ENCODE measurements around the gene CEP89. TPM values are rescaled to one million over a fixed set of nuclear protein-coding genes. Genes with fewer than 3 reads are reported as not detected.

Gene CEP89
- total RNA-seq, 1 experiment from 2014 or later = 27.6 TPM

DNA sequence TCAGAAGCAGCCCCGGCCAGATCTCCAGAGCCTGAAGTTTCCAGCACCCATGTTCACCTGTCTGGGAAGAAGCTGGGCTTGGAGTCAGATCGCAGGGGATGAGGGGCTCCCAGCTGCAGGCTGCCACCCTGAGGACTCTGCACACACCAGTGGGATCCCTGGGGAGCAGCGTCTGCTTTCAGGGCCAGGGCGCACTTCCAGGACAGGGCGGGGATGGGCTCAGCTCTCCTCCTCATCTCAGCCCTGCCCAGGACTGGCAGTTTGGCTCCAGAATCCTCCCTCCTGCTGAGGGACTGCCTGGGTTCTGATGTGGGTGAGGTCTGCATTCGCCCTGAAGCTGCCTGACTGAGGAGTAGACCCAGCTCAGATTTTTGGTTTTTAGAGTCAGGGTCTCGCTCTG is 105.7 kb downstream of the CEP89 start:
- H3K79me2 ChIP-seq (ENCODE audit: insufficient read depth, low read length) = no peaks in the 10 kb centered on the region
- H3K27me3 ChIP-seq (ENCODE audit: insufficient read depth, low read length) = no peaks in the 10 kb centered on the region
- no peaks in the 10 kb centered on the region for H3K9me3 ChIP-seq (ENCODE audit: control insufficient read depth in 1 of 2, insufficient read depth in 1 of 2, low read depth in 1 of 2, low read length in 2 of 2)
- no peak overlapping the region for H3K27ac ChIP-seq (ENCODE audit: low read depth, low read length)
- no peak overlapping the region for H3K4me2 ChIP-seq (ENCODE audit: low read length)
- ChIA-PET POLR2A (no interaction called here), CTCF (no interaction called here), RAD21 (ENCODE audit: low non-redundant PET in 1 of 2, low total read pairs in 2 of 2, uncharacterized antibody in 2 of 2, unreplicated experiment in 2 of 2) (no interaction called here)
- H3K4me3 ChIP-seq (replicated peaks in 1 of 2; ENCODE audit: low read depth in 1 of 2, low read length in 2 of 2) = no peak overlapping the region
- H2AFZ ChIP-seq (ENCODE audit: low read depth, low read length, poor library complexity, severe bottlenecking) = no peak overlapping the region
- ATAC-seq = no peak
- no peak for DNase-seq (ENCODE audit: low read depth, low spot score)
- no peaks in the 10 kb centered on the region for H3K4me1 ChIP-seq (ENCODE audit: control insufficient read depth in 1 of 2, insufficient read depth in 2 of 2, low read length in 2 of 2)
- H3K9ac ChIP-seq (ENCODE audit: low read length) = no peak overlapping the region
- H4K20me1 ChIP-seq (ENCODE audit: insufficient read depth) = no peaks in the 10 kb centered on the region
- no peaks in the 10 kb centered on the region for H3K9me2 ChIP-seq (ENCODE audit: insufficient read depth)
- intact Hi-C loops (cut with micrococcal nuclease) = no loop called here
- no TSS peak for BruUV-seq (replicated peaks)
- H3K36me3 ChIP-seq (ENCODE audit: control insufficient read depth in 1 of 2, insufficient read depth in 2 of 2, low read length in 2 of 2) = no peaks in the 10 kb centered on the region
- TF ChIP-seq YY1 (IDR thresholded peaks at IDR 0.05; ENCODE audit: extremely low read depth, insufficient replicate concordance, low read depth, low read length) (no peak), RAD21 (IDR thresholded peaks at IDR 0.05; ENCODE audit: low read depth) (no peak), ZFX (IDR thresholded peaks at IDR 0.05) (no peak)
- TF ChIP-seq, protein P1, sequence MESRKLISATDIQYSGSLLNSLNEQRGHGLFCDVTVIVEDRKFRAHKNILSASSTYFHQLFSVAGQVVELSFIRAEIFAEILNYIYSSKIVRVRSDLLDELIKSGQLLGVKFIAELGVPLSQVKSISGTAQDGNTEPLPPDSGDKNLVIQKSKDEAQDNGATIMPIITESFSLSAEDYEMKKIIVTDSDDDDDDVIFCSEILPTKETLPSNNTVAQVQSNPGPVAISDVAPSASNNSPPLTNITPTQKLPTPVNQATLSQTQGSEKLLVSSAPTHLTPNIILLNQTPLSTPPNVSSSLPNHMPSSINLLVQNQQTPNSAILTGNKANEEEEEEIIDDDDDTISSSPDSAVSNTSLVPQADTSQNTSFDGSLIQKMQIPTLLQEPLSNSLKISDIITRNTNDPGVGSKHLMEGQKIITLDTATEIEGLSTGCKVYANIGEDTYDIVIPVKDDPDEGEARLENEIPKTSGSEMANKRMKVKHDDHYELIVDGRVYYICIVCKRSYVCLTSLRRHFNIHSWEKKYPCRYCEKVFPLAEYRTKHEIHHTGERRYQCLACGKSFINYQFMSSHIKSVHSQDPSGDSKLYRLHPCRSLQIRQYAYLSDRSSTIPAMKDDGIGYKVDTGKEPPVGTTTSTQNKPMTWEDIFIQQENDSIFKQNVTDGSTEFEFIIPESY (IDR thresholded peaks at IDR 0.05; ENCODE audit: extremely low read depth, insufficient replicate concordance, low read length) = no peak

DNA sequence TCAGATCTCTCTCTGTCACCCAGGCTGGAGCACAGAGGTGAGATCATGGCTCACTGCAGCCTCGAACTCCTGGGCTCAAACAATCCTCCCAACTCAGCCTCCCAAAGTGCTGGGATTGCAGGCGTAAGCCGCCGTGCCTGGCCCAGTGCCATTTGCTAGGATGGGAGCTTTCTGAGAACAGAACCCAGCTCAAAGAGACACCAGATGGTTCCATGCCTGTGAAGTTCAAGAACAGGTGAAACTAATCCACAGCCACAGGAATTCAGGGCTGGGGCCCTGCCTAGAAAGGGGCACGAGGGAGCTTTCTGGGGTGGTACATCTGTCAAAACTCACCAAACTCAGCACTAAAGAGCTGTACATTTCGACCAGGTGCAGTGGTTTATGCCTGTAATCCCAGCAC is 106.4 kb downstream of the CEP89 start:
- no TSS peak for BruUV-seq (replicated peaks)
- Histone ChIP-seq H3K4me1 (ENCODE audit: control insufficient read depth in 1 of 2, insufficient read depth in 2 of 2, low read length in 2 of 2) (no peaks in the 10 kb centered on the region), H3K79me2 (ENCODE audit: insufficient read depth, low read length) (no peaks in the 10 kb centered on the region), H3K36me3 (ENCODE audit: control insufficient read depth in 1 of 2, insufficient read depth in 2 of 2, low read length in 2 of 2) (no peaks in the 10 kb centered on the region), H3K9ac (ENCODE audit: low read length) (no peak overlapping the region), H3K27ac (ENCODE audit: low read depth, low read length) (no peak overlapping the region), H4K20me1 (ENCODE audit: insufficient read depth) (no peaks in the 10 kb centered on the region), H2AFZ (ENCODE audit: low read depth, low read length, poor library complexity, severe bottlenecking) (no peak overlapping the region), H3K9me3 (ENCODE audit: control insufficient read depth in 1 of 2, insufficient read depth in 1 of 2, low read depth in 1 of 2, low read length in 2 of 2) (no peaks in the 10 kb centered on the region), H3K27me3 (ENCODE audit: insufficient read depth, low read length) (no peaks in the 10 kb centered on the region), H3K9me2 (ENCODE audit: insufficient read depth) (no peaks in the 10 kb centered on the region), H3K4me2 (ENCODE audit: low read length) (no peak overlapping the region), H3K4me3 (replicated peaks in 1 of 2; ENCODE audit: low read depth in 1 of 2, low read length in 2 of 2) (no peak overlapping the region)
- no peak for ATAC-seq
- RAD21 ChIA-PET (ENCODE audit: low non-redundant PET in 1 of 2, low total read pairs in 2 of 2, uncharacterized antibody in 2 of 2, unreplicated experiment in 2 of 2) = no interaction called here
- POLR2A ChIA-PET = no interaction called here
- no peak for DNase-seq (ENCODE audit: low read depth, low spot score)
- CTCF ChIA-PET = no interaction called here
- intact Hi-C loops (cut with micrococcal nuclease) = no loop called here
- TF ChIP-seq, protein P1 (IDR thresholded peaks at IDR 0.05; ENCODE audit: extremely low read depth, insufficient replicate concordance, low read length) = no peak
- TF ChIP-seq JUND (IDR thresholded peaks at IDR 0.05) (no peak), FOSL1 (IDR thresholded peaks at IDR 0.05; ENCODE audit: low read depth) (no peak), RAD21 (IDR thresholded peaks at IDR 0.05; ENCODE audit: low read depth) (no peak), YY1 (IDR thresholded peaks at IDR 0.05; ENCODE audit: extremely low read depth, insufficient replicate concordance, low read depth, low read length) (no peak), EZH2phosphoT487 (IDR thresholded peaks at IDR 0.05; ENCODE audit: borderline replicate concordance) (no peak)
- TF ChIP-seq, protein P2, sequence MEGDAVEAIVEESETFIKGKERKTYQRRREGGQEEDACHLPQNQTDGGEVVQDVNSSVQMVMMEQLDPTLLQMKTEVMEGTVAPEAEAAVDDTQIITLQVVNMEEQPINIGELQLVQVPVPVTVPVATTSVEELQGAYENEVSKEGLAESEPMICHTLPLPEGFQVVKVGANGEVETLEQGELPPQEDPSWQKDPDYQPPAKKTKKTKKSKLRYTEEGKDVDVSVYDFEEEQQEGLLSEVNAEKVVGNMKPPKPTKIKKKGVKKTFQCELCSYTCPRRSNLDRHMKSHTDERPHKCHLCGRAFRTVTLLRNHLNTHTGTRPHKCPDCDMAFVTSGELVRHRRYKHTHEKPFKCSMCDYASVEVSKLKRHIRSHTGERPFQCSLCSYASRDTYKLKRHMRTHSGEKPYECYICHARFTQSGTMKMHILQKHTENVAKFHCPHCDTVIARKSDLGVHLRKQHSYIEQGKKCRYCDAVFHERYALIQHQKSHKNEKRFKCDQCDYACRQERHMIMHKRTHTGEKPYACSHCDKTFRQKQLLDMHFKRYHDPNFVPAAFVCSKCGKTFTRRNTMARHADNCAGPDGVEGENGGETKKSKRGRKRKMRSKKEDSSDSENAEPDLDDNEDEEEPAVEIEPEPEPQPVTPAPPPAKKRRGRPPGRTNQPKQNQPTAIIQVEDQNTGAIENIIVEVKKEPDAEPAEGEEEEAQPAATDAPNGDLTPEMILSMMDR (IDR thresholded peaks at IDR 0.05 in 2 of 3, conservative IDR thresholded peaks at IDR 0.05 in 1 of 3; ENCODE audit: borderline replicate concordance in 1 of 3, insufficient read depth in 1 of 3, low read depth in 2 of 3, low read length in 2 of 3) = no peak
- TF ChIP-seq, protein P3, sequence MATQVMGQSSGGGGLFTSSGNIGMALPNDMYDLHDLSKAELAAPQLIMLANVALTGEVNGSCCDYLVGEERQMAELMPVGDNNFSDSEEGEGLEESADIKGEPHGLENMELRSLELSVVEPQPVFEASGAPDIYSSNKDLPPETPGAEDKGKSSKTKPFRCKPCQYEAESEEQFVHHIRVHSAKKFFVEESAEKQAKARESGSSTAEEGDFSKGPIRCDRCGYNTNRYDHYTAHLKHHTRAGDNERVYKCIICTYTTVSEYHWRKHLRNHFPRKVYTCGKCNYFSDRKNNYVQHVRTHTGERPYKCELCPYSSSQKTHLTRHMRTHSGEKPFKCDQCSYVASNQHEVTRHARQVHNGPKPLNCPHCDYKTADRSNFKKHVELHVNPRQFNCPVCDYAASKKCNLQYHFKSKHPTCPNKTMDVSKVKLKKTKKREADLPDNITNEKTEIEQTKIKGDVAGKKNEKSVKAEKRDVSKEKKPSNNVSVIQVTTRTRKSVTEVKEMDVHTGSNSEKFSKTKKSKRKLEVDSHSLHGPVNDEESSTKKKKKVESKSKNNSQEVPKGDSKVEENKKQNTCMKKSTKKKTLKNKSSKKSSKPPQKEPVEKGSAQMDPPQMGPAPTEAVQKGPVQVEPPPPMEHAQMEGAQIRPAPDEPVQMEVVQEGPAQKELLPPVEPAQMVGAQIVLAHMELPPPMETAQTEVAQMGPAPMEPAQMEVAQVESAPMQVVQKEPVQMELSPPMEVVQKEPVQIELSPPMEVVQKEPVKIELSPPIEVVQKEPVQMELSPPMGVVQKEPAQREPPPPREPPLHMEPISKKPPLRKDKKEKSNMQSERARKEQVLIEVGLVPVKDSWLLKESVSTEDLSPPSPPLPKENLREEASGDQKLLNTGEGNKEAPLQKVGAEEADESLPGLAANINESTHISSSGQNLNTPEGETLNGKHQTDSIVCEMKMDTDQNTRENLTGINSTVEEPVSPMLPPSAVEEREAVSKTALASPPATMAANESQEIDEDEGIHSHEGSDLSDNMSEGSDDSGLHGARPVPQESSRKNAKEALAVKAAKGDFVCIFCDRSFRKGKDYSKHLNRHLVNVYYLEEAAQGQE (IDR thresholded peaks at IDR 0.05; ENCODE audit: low read depth) = no peak

Data from HCT116 (cell line).